ENCODE measurements around the gene TBC1D14.

- no peak for TF ChIP-seq POLR2A (IDR thresholded peaks at IDR 0.05)
- TF ChIP-seq, protein P1, sequence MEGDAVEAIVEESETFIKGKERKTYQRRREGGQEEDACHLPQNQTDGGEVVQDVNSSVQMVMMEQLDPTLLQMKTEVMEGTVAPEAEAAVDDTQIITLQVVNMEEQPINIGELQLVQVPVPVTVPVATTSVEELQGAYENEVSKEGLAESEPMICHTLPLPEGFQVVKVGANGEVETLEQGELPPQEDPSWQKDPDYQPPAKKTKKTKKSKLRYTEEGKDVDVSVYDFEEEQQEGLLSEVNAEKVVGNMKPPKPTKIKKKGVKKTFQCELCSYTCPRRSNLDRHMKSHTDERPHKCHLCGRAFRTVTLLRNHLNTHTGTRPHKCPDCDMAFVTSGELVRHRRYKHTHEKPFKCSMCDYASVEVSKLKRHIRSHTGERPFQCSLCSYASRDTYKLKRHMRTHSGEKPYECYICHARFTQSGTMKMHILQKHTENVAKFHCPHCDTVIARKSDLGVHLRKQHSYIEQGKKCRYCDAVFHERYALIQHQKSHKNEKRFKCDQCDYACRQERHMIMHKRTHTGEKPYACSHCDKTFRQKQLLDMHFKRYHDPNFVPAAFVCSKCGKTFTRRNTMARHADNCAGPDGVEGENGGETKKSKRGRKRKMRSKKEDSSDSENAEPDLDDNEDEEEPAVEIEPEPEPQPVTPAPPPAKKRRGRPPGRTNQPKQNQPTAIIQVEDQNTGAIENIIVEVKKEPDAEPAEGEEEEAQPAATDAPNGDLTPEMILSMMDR (IDR thresholded peaks at IDR 0.05), result no peak
These were observed 6.5 kb downstream of the TBC1D14 start for GRCh38 chr4:6916069-6916586.
